ENCODE data around the gene TBC1D21. TPM values are rescaled to one million over a fixed set of nuclear protein-coding genes. Genes with fewer than 3 reads are reported as not detected.

TBC1D21 gene
- total and polyA plus RNA-seq, 5 donors from 2014 or later, result not detected

- Mint-ChIP-seq H3K27ac (no peak overlapping the region), H3K27me3 (peaks cover 46% of the 10 kb centered on the region), H3K4me3 (no peak overlapping the region), H3K36me3 (no peaks in the 10 kb centered on the region), H3K9me3 (peaks cover 0 to 3% (median 0%) of the 10 kb centered on the region in 7 donors), H3K4me1 (peaks cover 0 to 8% (median 1%) of the 10 kb centered on the region in 4 donors)
- Histone ChIP-seq H3K27me3 (ENCODE audit: control insufficient read depth, insufficient read depth, low read length) (peaks cover 16% of the 10 kb centered on the region), H3K4me1 (ENCODE audit: control insufficient read depth, insufficient read depth, low read length, poor library complexity, severe bottlenecking) (no peaks in the 10 kb centered on the region), H3K36me3 (ENCODE audit: control insufficient read depth, insufficient read depth, low read length) (no peaks in the 10 kb centered on the region), H3K9me3 (ENCODE audit: control insufficient read depth in 2 of 2, low read length in 2 of 2) (no peaks in the 10 kb centered on the region), H3K27ac (ENCODE audit: insufficient read depth, low read length, poor library complexity, severe bottlenecking) (no peak overlapping the region), H3K4me3 (ENCODE audit: low read depth, low read length) (no peak overlapping the region)
- DNase-seq (no peak), ATAC-seq (ENCODE audit: low read depth in 2 of 2) (no peak)
Measured at GRCh38 chr15:73870700-73871408, 2.5 kb upstream of the TBC1D21 start.

GRCh38 chr15:73872346-73872745 lies 1.0 kb upstream of the TBC1D21 start:
- peaks cover 0 to 4% (median 0%) of the 10 kb centered on the region in 7 donors for H3K9me3 Mint-ChIP-seq
- peaks cover 11% of the 10 kb centered on the region for H3K27me3 ChIP-seq (ENCODE audit: control insufficient read depth, insufficient read depth, low read length)
- ATAC-seq (ENCODE audit: low read depth in 2 of 2) (no peak), DNase-seq (no peak)
- peaks cover 38% of the 10 kb centered on the region for H3K27me3 Mint-ChIP-seq
- H3K4me1 ChIP-seq (ENCODE audit: control insufficient read depth, insufficient read depth, low read length, poor library complexity, severe bottlenecking), result no peaks in the 10 kb centered on the region
- H3K4me3 ChIP-seq (ENCODE audit: low read depth, low read length), result no peak overlapping the region
- H3K36me3 Mint-ChIP-seq, result no peaks in the 10 kb centered on the region
- no peak overlapping the region for H3K27ac ChIP-seq (ENCODE audit: insufficient read depth, low read length, poor library complexity, severe bottlenecking)
- H3K36me3 ChIP-seq (ENCODE audit: control insufficient read depth, insufficient read depth, low read length), result no peaks in the 10 kb centered on the region
- H3K4me3 Mint-ChIP-seq, result no peak overlapping the region
- peaks cover 0 to 10% (median 0%) of the 10 kb centered on the region in 4 donors for H3K4me1 Mint-ChIP-seq
- H3K9me3 ChIP-seq (ENCODE audit: control insufficient read depth in 2 of 2, low read length in 2 of 2), result no peaks in the 10 kb centered on the region
- no peak overlapping the region for H3K27ac Mint-ChIP-seq

GRCh38 chr15:73873889-73874511 lies 636 bp downstream of the TBC1D21 start:
- no peaks in the 10 kb centered on the region for H3K4me1 ChIP-seq (ENCODE audit: control insufficient read depth, insufficient read depth, low read length, poor library complexity, severe bottlenecking)
- H3K9me3 Mint-ChIP-seq, result peaks cover 0 to 2% (median 0%) of the 10 kb centered on the region in 7 donors
- H3K27ac ChIP-seq (ENCODE audit: insufficient read depth, low read length, poor library complexity, severe bottlenecking), result no peak overlapping the region
- peaks cover 33% of the 10 kb centered on the region for H3K27me3 Mint-ChIP-seq
- peaks cover 9% of the 10 kb centered on the region for H3K27me3 ChIP-seq (ENCODE audit: control insufficient read depth, insufficient read depth, low read length)
- no peaks in the 10 kb centered on the region for H3K9me3 ChIP-seq (ENCODE audit: control insufficient read depth in 2 of 2, low read length in 2 of 2)
- ATAC-seq (ENCODE audit: low read depth in 2 of 2) (no peak), DNase-seq (peak; percentile 7 to 64 (median 45))
- H3K36me3 ChIP-seq (ENCODE audit: control insufficient read depth, insufficient read depth, low read length), result no peaks in the 10 kb centered on the region
- no peak overlapping the region for H3K4me3 ChIP-seq (ENCODE audit: low read depth, low read length)
- peaks cover 0 to 10% (median 0%) of the 10 kb centered on the region in 4 donors for H3K4me1 Mint-ChIP-seq
- peak overlapping the region in 1 of 3 donors; percentile 48 for H3K27ac Mint-ChIP-seq
- no peak overlapping the region for H3K4me3 Mint-ChIP-seq
- no peaks in the 10 kb centered on the region for H3K36me3 Mint-ChIP-seq

GRCh38 chr15:73879426-73879825 lies 6.1 kb downstream of the TBC1D21 start:
- Histone ChIP-seq H3K36me3 (ENCODE audit: control insufficient read depth, insufficient read depth, low read length) (no peaks in the 10 kb centered on the region), H3K9me3 (ENCODE audit: control insufficient read depth in 2 of 2, low read length in 2 of 2) (no peaks in the 10 kb centered on the region), H3K4me3 (ENCODE audit: low read depth, low read length) (no peak overlapping the region), H3K4me1 (ENCODE audit: control insufficient read depth, insufficient read depth, low read length, poor library complexity, severe bottlenecking) (no peaks in the 10 kb centered on the region), H3K27ac (ENCODE audit: insufficient read depth, low read length, poor library complexity, severe bottlenecking) (no peak overlapping the region), H3K27me3 (ENCODE audit: control insufficient read depth, insufficient read depth, low read length) (peaks cover 3% of the 10 kb centered on the region)
- no peaks in the 10 kb centered on the region for H3K36me3 Mint-ChIP-seq
- peaks cover 13% of the 10 kb centered on the region for H3K27me3 Mint-ChIP-seq
- DNase-seq, result no peak
- ATAC-seq (ENCODE audit: low read depth in 2 of 2), result no peak
- H3K27ac Mint-ChIP-seq, result no peak overlapping the region
- no peak overlapping the region for H3K4me3 Mint-ChIP-seq
- peaks cover 0 to 5% (median 0%) of the 10 kb centered on the region in 4 donors for H3K4me1 Mint-ChIP-seq
- H3K9me3 Mint-ChIP-seq, result peaks cover 0 to 2% (median 0%) of the 10 kb centered on the region in 7 donors

GRCh38 chr15:73881579-73882320 lies 8.4 kb downstream of the TBC1D21 start:
- H3K9me3 ChIP-seq (ENCODE audit: control insufficient read depth in 2 of 2, low read length in 2 of 2), result no peaks in the 10 kb centered on the region
- peaks cover 3% of the 10 kb centered on the region for H3K27me3 ChIP-seq (ENCODE audit: control insufficient read depth, insufficient read depth, low read length)
- no peaks in the 10 kb centered on the region for H3K9me3 Mint-ChIP-seq
- H3K36me3 Mint-ChIP-seq, result no peaks in the 10 kb centered on the region
- no peak for DNase-seq
- H3K27ac ChIP-seq (ENCODE audit: insufficient read depth, low read length, poor library complexity, severe bottlenecking), result no peak overlapping the region
- no peaks in the 10 kb centered on the region for H3K36me3 ChIP-seq (ENCODE audit: control insufficient read depth, insufficient read depth, low read length)
- H3K4me1 ChIP-seq (ENCODE audit: control insufficient read depth, insufficient read depth, low read length, poor library complexity, severe bottlenecking), result no peaks in the 10 kb centered on the region
- no peak for ATAC-seq (ENCODE audit: low read depth in 2 of 2)
- no peak overlapping the region for H3K4me3 Mint-ChIP-seq
- H3K4me1 Mint-ChIP-seq, result no peaks in the 10 kb centered on the region
- H3K4me3 ChIP-seq (ENCODE audit: low read depth, low read length), result no peak overlapping the region
- H3K27me3 Mint-ChIP-seq, result peaks cover 13% of the 10 kb centered on the region
- H3K27ac Mint-ChIP-seq, result no peak overlapping the region

- ATAC-seq (ENCODE audit: low read depth in 2 of 2), result no peak
- Histone ChIP-seq H3K4me3 (ENCODE audit: low read depth, low read length) (no peak overlapping the region), H3K9me3 (ENCODE audit: control insufficient read depth in 2 of 2, low read length in 2 of 2) (no peaks in the 10 kb centered on the region), H3K27ac (ENCODE audit: insufficient read depth, low read length, poor library complexity, severe bottlenecking) (no peak overlapping the region), H3K27me3 (ENCODE audit: control insufficient read depth, insufficient read depth, low read length) (peaks cover 3% of the 10 kb centered on the region), H3K4me1 (ENCODE audit: control insufficient read depth, insufficient read depth, low read length, poor library complexity, severe bottlenecking) (no peaks in the 10 kb centered on the region), H3K36me3 (ENCODE audit: control insufficient read depth, insufficient read depth, low read length) (no peaks in the 10 kb centered on the region)
- Mint-ChIP-seq H3K9me3 (no peaks in the 10 kb centered on the region), H3K4me3 (no peak overlapping the region), H3K27ac (no peak overlapping the region), H3K36me3 (no peaks in the 10 kb centered on the region), H3K27me3 (peaks cover 13% of the 10 kb centered on the region), H3K4me1 (no peaks in the 10 kb centered on the region)
- no peak for DNase-seq
Measured at GRCh38 chr15:73882761-73883419, 9.5 kb downstream of the TBC1D21 start.

GRCh38 chr15:73884159-73884558 lies 10.8 kb downstream of the TBC1D21 start:
- no peaks in the 10 kb centered on the region for H3K36me3 Mint-ChIP-seq
- no peaks in the 10 kb centered on the region for H3K9me3 Mint-ChIP-seq
- peaks cover 13% of the 10 kb centered on the region for H3K27me3 Mint-ChIP-seq
- no peaks in the 10 kb centered on the region for H3K27me3 ChIP-seq (ENCODE audit: control insufficient read depth, insufficient read depth, low read length)
- ATAC-seq (ENCODE audit: low read depth in 2 of 2) (no peak), DNase-seq (no peak)
- no peak overlapping the region for H3K4me3 Mint-ChIP-seq
- H3K4me1 Mint-ChIP-seq, result no peaks in the 10 kb centered on the region
- H3K4me1 ChIP-seq (ENCODE audit: control insufficient read depth, insufficient read depth, low read length, poor library complexity, severe bottlenecking), result no peaks in the 10 kb centered on the region
- H3K36me3 ChIP-seq (ENCODE audit: control insufficient read depth, insufficient read depth, low read length), result no peaks in the 10 kb centered on the region
- H3K4me3 ChIP-seq (ENCODE audit: low read depth, low read length), result no peak overlapping the region
- no peaks in the 10 kb centered on the region for H3K9me3 ChIP-seq (ENCODE audit: control insufficient read depth in 2 of 2, low read length in 2 of 2)
- no peak overlapping the region for H3K27ac ChIP-seq (ENCODE audit: insufficient read depth, low read length, poor library complexity, severe bottlenecking)
- H3K27ac Mint-ChIP-seq, result no peak overlapping the region

Data from CD4-positive, CD25-positive, alpha-beta regulatory T cell (primary cell).